ENCODE data around the gene PLAGL2. TPM values are rescaled to one million over a fixed set of nuclear protein-coding genes. Genes with fewer than 3 reads are reported as not detected.

The PLAGL2 gene
- total RNA-seq, 2 experiments from 2014 or later, result 15.6 to 16.9 TPM

- Mint-ChIP-seq H3K36me3 (ENCODE audit: low read depth) (peaks cover 50% of the 10 kb centered on the region), H3K27me3 (no peaks in the 10 kb centered on the region), H3K4me1 (ENCODE audit: low read depth) (no peaks in the 10 kb centered on the region), H3K27ac (no peak overlapping the region), H3K9me3 (no peaks in the 10 kb centered on the region), H3K4me3 (no peak overlapping the region)
- TF ChIP-seq CTCF (IDR thresholded peaks at IDR 0.05), result no peak
- ChIA-PET POLR2A (no interaction called here), CTCF (no interaction called here)
- H3K27ac ChIP-seq (ENCODE audit: low read depth in 1 of 2, low read length in 2 of 2), result no peak overlapping the region
- ATAC-seq (ENCODE audit: poor library complexity) (no peak), DNase-seq (no peak)
- H3K36me3 ChIP-seq (ENCODE audit: insufficient read depth, low read length), result peaks cover 31% of the 10 kb centered on the region
- H3K27me3 ChIP-seq (ENCODE audit: control insufficient read depth in 1 of 2, insufficient read depth in 2 of 2, low read length in 2 of 2), result no peaks in the 10 kb centered on the region
- no peaks in the 10 kb centered on the region for H3K4me1 ChIP-seq (ENCODE audit: insufficient read depth, low read length)
- intact Hi-C loops (cut with DNase I, micrococcal nuclease), result no loop called here
- H3K9me3 ChIP-seq (ENCODE audit: control insufficient read depth in 1 of 2, insufficient read depth in 1 of 2, low read length in 2 of 2), result no peaks in the 10 kb centered on the region
- no peak overlapping the region for H3K4me3 ChIP-seq (ENCODE audit: low read length)
Observed at GRCh38 chr20:32167552-32167951, 40.0 kb downstream of the PLAGL2 start.

- no peaks in the 10 kb centered on the region for H3K27me3 ChIP-seq (ENCODE audit: control insufficient read depth in 1 of 2, insufficient read depth in 2 of 2, low read length in 2 of 2)
- H3K27ac ChIP-seq (ENCODE audit: low read depth in 1 of 2, low read length in 2 of 2), result no peak overlapping the region
- TF ChIP-seq CTCF (IDR thresholded peaks at IDR 0.05), result no peak
- intact Hi-C loops (cut with DNase I, micrococcal nuclease), result no loop called here
- Mint-ChIP-seq H3K9me3 (no peaks in the 10 kb centered on the region), H3K4me3 (no peak overlapping the region), H3K27me3 (no peaks in the 10 kb centered on the region), H3K4me1 (ENCODE audit: low read depth) (no peaks in the 10 kb centered on the region), H3K36me3 (ENCODE audit: low read depth) (peaks cover 66% of the 10 kb centered on the region), H3K27ac (no peak overlapping the region)
- no peaks in the 10 kb centered on the region for H3K9me3 ChIP-seq (ENCODE audit: control insufficient read depth in 1 of 2, insufficient read depth in 1 of 2, low read length in 2 of 2)
- H3K4me1 ChIP-seq (ENCODE audit: insufficient read depth, low read length), result no peaks in the 10 kb centered on the region
- DNase-seq (no peak), ATAC-seq (ENCODE audit: poor library complexity) (no peak)
- peaks cover 46% of the 10 kb centered on the region for H3K36me3 ChIP-seq (ENCODE audit: insufficient read depth, low read length)
- POLR2A ChIA-PET, result no interaction called here
- H3K4me3 ChIP-seq (ENCODE audit: low read length), result no peak overlapping the region
- CTCF ChIA-PET, result no interaction called here
Observed at GRCh38 chr20:32165836-32166545, 41.6 kb downstream of the PLAGL2 start.

- Mint-ChIP-seq H3K4me1 (ENCODE audit: low read depth) (no peaks in the 10 kb centered on the region), H3K9me3 (no peaks in the 10 kb centered on the region), H3K4me3 (no peak overlapping the region), H3K27me3 (no peaks in the 10 kb centered on the region), H3K36me3 (ENCODE audit: low read depth) (peaks cover 72% of the 10 kb centered on the region), H3K27ac (no peak overlapping the region)
- H3K9me3 ChIP-seq (ENCODE audit: control insufficient read depth in 1 of 2, insufficient read depth in 1 of 2, low read length in 2 of 2), result no peaks in the 10 kb centered on the region
- no peak for TF ChIP-seq CTCF (IDR thresholded peaks at IDR 0.05)
- no peak overlapping the region for H3K4me3 ChIP-seq (ENCODE audit: low read length)
- H3K36me3 ChIP-seq (ENCODE audit: insufficient read depth, low read length), result peaks cover 52% of the 10 kb centered on the region
- H3K27me3 ChIP-seq (ENCODE audit: control insufficient read depth in 1 of 2, insufficient read depth in 2 of 2, low read length in 2 of 2), result no peaks in the 10 kb centered on the region
- H3K4me1 ChIP-seq (ENCODE audit: insufficient read depth, low read length), result no peaks in the 10 kb centered on the region
- POLR2A ChIA-PET, result no interaction called here
- DNase-seq (no peak), ATAC-seq (ENCODE audit: poor library complexity) (no peak)
- CTCF ChIA-PET, result no interaction called here
- no peak overlapping the region for H3K27ac ChIP-seq (ENCODE audit: low read depth in 1 of 2, low read length in 2 of 2)
- intact Hi-C loops (cut with DNase I, micrococcal nuclease), result no loop called here
Observed at GRCh38 chr20:32164984-32165735, 42.4 kb downstream of the PLAGL2 start.

Data from CD4-positive, alpha-beta T cell (primary cell).